ENCODE measurements around the gene ZNF710. TPM values are rescaled to one million over a fixed set of nuclear protein-coding genes. Genes with fewer than 3 reads are reported as not detected.

The ZNF710 gene
- total RNA-seq, 1 experiment from 2014 or later: 40.7 TPM

- H3K4ac ChIP-seq (ENCODE audit: low read depth, low read length): no peak overlapping the region
- no peak overlapping the region for H2AK5ac ChIP-seq (ENCODE audit: insufficient read length, low read length)
- H3K14ac ChIP-seq (ENCODE audit: insufficient read depth, low read length): no peak overlapping the region
- H3K23me2 ChIP-seq (ENCODE audit: insufficient read length, low read depth, low read length, poor library complexity, severe bottlenecking): no peaks in the 10 kb centered on the region
- no peaks in the 10 kb centered on the region for H3K79me2 ChIP-seq (ENCODE audit: insufficient read depth, low read length)
- H3K79me1 ChIP-seq (ENCODE audit: insufficient read depth, low read depth, low read length, poor library complexity, severe bottlenecking): no peaks in the 10 kb centered on the region
- no peak overlapping the region for H3K56ac ChIP-seq (ENCODE audit: insufficient read length, low read depth, low read length)
- H3K23ac ChIP-seq (ENCODE audit: insufficient read length, low read depth, low read length): no peak overlapping the region
- peaks cover 25% of the 10 kb centered on the region; the same call in 1 of the 2 replicates for H3K4me1 ChIP-seq (ENCODE audit: insufficient read depth, low read length)
- H3K27me3 ChIP-seq (ENCODE audit: insufficient read depth, low read length): no peaks in the 10 kb centered on the region
- no peak overlapping the region for H4K5ac ChIP-seq (ENCODE audit: insufficient read length, low read depth, low read length)
- H3K4me2 ChIP-seq (ENCODE audit: insufficient read depth, insufficient read length, low read length): no peak overlapping the region
- no peaks in the 10 kb centered on the region for H3K27me3 Mint-ChIP-seq (ENCODE audit: low read depth)
- DNase-seq: no peak
- H2BK20ac ChIP-seq (ENCODE audit: low read depth, low read length, poor library complexity, severe bottlenecking): no peak overlapping the region
- no peak overlapping the region for H2BK5ac ChIP-seq (ENCODE audit: insufficient read length, low read length)
- no peak overlapping the region for H3K27ac ChIP-seq (ENCODE audit: insufficient read length, low read depth, low read length)
- no peak overlapping the region for H2BK12ac ChIP-seq (ENCODE audit: insufficient read length, low read depth, low read length)
- no peak overlapping the region for H4K91ac ChIP-seq (ENCODE audit: insufficient read length, low read depth, low read length)
- no CpG with 5 or more reads among the region's 3 CpGs for WGBS (ENCODE audit: extremely low coverage, insufficient read length, low lambda C conversion rate)
- H3K36me3 Mint-ChIP-seq (ENCODE audit: insufficient read depth in 1 of 3, low read depth in 3 of 3): no peaks in the 10 kb centered on the region
- no peak overlapping the region for H4K8ac ChIP-seq (replicated peaks; ENCODE audit: insufficient read length, low read depth, low read length)
- H3K27ac Mint-ChIP-seq: no peak overlapping the region
- no peak overlapping the region for H3K9ac ChIP-seq (ENCODE audit: extremely low read depth, insufficient read length, low read length)
- no peaks in the 10 kb centered on the region for H3K9me3 ChIP-seq (ENCODE audit: control insufficient read depth, low read depth, low read length)
- H3K4me3 Mint-ChIP-seq: no peak overlapping the region
- H3K4me1 Mint-ChIP-seq: peaks cover 51 to 57% of the 10 kb centered on the region in 2 experiments
- H2AFZ ChIP-seq (ENCODE audit: low read length): no peak overlapping the region
- no peak overlapping the region for H2BK15ac ChIP-seq (ENCODE audit: low read depth, low read length)
- H3T11ph ChIP-seq (ENCODE audit: low read length): no peak overlapping the region
- peaks cover 2% of the 10 kb centered on the region for H4K20me1 ChIP-seq (ENCODE audit: control insufficient read depth, insufficient read depth, insufficient read length)
- TF ChIP-seq CTCF (conservative IDR thresholded peaks at IDR 0.05): no peak
- H2BK120ac ChIP-seq (ENCODE audit: low read depth, low read length, poor library complexity, severe bottlenecking): no peak overlapping the region
- no peaks in the 10 kb centered on the region; a peak in 1 of 5 replicates for H3K9me3 Mint-ChIP-seq
- H3K18ac ChIP-seq (ENCODE audit: insufficient read length, low read depth, low read length): no peak overlapping the region
These were observed 59.7 kb downstream of the ZNF710 start for GRCh38 chr15:90060797-90061196.
